Lower leg skin (tissue), 4 donors: ENCODE measurements around the gene STK38L. TPM values are rescaled to one million over a fixed set of nuclear protein-coding genes. Genes with fewer than 3 reads are reported as not detected.

Experiments used
- DNase-seq, 2 donors: peaks; one replicate each; pipeline ENCODE4 v3.0.0-alpha.2; 2019; ENCODE audit warnings: low spot score in 2 of 2
- H3K4me3 ChIP-seq: fragments of 200-600 bp; sonication (generic); 2 replicates; pipeline ENCODE4 v1.5.1; 2017; ENCODE audit warnings: mild to moderate bottlenecking, low read depth; ENCODE audit not compliant: poor library complexity, severe bottlenecking
- POLR2A ChIP-seq, 2 donors: fragments of 450-650 bp; IDR thresholded peaks; one replicate each; pipeline ENCODE4 v1.6.1; 2016 to 2017; ENCODE audit warnings: antibody characterized with exemption in 2 of 2, mild to moderate bottlenecking in 1 of 2, moderate library complexity in 1 of 2
- WGBS, 2 donors: methylation state at CpG; one replicate each; pipeline ENCODE4 v1.1.5; 2018; 5-methylcytosine and 5-hydroxymethylcytosine counted together
- intact Hi-C: fragments of 100-400 bp; cut with DNase I; formaldehyde crosslinking; loops from one replicate; pipeline ENCODE4 v1.15.0; 2023; ENCODE audit warnings: low total_unique reads
- total RNA-seq, 4 donors: library from RNA; depleted of rRNA; stranded (reverse); fragments of >200 nt; gene quantifications; one replicate each; pipeline ENCODE4 v1.1.0, GENCODE V29; 2016
- TF ChIP-seq, protein P1 (sequence below), 3 donors: fragments of 450-650 bp; IDR thresholded peaks; one replicate each; pipeline ENCODE4 v1.5.1; 2016; ENCODE audit warnings: antibody characterized with exemption in 3 of 3, mild to moderate bottlenecking in 3 of 3, moderate library complexity in 2 of 3

Gene STK38L
- total RNA-seq, 4 donors from 2014 or later, result 19.1 to 39.2 (median 27.1) TPM

GRCh38 chr12:27246141-27246540 lies 2.1 kb downstream of the STK38L start:
- H3K4me3 ChIP-seq, result no peak overlapping the region
- 73 to 82% methylated on average over 2 of the region's 2 CpGs for WGBS, 2 donors
- DNase-seq, result no peak
- intact Hi-C loops, result no loop called here
- no peak for TF ChIP-seq POLR2A (IDR thresholded peaks at IDR 0.05)
- TF ChIP-seq, protein P1, sequence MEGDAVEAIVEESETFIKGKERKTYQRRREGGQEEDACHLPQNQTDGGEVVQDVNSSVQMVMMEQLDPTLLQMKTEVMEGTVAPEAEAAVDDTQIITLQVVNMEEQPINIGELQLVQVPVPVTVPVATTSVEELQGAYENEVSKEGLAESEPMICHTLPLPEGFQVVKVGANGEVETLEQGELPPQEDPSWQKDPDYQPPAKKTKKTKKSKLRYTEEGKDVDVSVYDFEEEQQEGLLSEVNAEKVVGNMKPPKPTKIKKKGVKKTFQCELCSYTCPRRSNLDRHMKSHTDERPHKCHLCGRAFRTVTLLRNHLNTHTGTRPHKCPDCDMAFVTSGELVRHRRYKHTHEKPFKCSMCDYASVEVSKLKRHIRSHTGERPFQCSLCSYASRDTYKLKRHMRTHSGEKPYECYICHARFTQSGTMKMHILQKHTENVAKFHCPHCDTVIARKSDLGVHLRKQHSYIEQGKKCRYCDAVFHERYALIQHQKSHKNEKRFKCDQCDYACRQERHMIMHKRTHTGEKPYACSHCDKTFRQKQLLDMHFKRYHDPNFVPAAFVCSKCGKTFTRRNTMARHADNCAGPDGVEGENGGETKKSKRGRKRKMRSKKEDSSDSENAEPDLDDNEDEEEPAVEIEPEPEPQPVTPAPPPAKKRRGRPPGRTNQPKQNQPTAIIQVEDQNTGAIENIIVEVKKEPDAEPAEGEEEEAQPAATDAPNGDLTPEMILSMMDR (IDR thresholded peaks at IDR 0.05), result no peak

DNA sequence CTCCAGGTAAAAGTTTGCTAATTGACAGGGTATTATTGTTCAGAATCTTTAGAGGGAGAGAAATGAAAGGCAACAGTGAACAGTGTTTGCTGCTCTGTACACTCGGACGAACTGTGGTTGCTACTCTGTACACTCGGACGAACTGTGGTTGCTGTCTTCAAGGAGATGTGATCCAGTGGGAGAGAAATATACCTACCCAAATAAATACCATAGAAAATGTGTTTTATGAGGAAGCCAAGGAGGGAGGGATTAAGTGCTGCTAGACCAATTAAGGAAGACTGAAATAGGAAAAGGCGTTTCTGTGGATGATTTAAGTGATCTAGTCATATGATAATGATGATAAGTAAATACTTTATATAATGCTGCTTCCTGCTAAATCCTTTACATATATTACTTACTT lies 2.7 kb downstream of the STK38L start:
- no peak for TF ChIP-seq POLR2A (IDR thresholded peaks at IDR 0.05)
- no peak for DNase-seq
- intact Hi-C loops, result no loop called here
- no peak overlapping the region for H3K4me3 ChIP-seq
- 58 to 61% methylated on average over 5 of the region's 5 CpGs for WGBS, 2 donors

DNA sequence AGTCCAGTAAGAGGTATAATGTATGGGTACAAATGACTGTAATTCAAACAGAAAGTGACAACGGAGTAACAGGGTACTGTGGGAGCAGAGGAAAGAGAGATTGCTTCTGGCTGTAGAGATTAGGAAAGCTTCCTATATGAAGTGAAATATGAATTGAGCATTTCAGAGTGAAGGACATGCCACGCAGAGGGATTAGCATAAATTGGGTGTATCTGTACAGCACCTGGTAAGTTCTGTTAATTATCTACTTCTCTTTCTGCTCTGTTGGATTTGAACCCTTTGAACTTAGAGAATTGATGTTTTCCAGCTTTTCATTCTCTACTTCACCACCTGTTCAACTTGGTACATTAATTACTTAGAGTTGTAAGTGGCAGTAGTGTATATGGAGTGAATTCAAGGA lies 8.8 kb downstream of the STK38L start:
- 73 to 89% methylated on average over 2 of the region's 2 CpGs for WGBS, 2 donors
- TF ChIP-seq POLR2A (IDR thresholded peaks at IDR 0.05), result no peak
- TF ChIP-seq, protein P1 (IDR thresholded peaks at IDR 0.05), result no peak
- intact Hi-C loops, result no loop called here

GRCh38 chr12:27253347-27253746 lies 9.3 kb downstream of the STK38L start:
- H3K4me3 ChIP-seq, result no peak overlapping the region
- no peak for TF ChIP-seq POLR2A (IDR thresholded peaks at IDR 0.05)
- TF ChIP-seq, protein P1 (IDR thresholded peaks at IDR 0.05), result no peak
- intact Hi-C loops, result no loop called here
- WGBS, 2 donors, result 91 to 98% methylated on average over 2 of the region's 2 CpGs
- DNase-seq, result no peak

More for the DNA sequence above, 8.8 kb downstream of the STK38L start:
- no peak overlapping the region for H3K4me3 ChIP-seq
- no peak for DNase-seq

DNA sequence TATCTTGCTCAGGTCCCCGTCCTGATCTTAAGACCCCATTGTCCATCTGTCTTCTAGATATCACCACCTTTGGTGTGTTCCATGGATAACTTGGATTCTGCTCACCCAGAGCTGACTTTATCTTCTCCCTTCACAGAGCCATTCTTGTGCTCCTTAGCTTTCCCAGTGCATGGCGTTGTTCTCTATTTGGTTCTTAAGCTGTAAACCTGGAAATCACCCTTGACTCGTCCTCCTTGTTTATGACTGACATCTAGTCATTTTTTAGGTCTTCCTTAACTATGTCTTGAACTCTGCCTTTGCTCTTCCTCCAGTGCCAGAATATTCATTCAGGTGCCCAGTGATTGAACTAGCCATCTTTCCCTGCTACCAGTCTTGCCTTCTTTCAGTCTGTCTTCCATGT lies 11.7 kb downstream of the STK38L start:
- intact Hi-C loops, result no loop called here
- no peak for DNase-seq
- whole genome bisulfite sequencing, 2 donors, result 89 to 93% methylated on average over 3 of the region's 3 CpGs
- H3K4me3 ChIP-seq, result no peak overlapping the region
- TF ChIP-seq POLR2A (IDR thresholded peaks at IDR 0.05), result no peak
- TF ChIP-seq, protein P1 (IDR thresholded peaks at IDR 0.05), result no peak

- H3K4me3 ChIP-seq, result no peak overlapping the region
- no peak for TF ChIP-seq POLR2A (IDR thresholded peaks at IDR 0.05)
- TF ChIP-seq, protein P1 (IDR thresholded peaks at IDR 0.05), result no peak
- WGBS, 2 donors, result 82 to 83% methylated on average over 2 of the region's 2 CpGs
- intact Hi-C loops, result no loop called here
- no peak for DNase-seq
These were observed 13.2 kb downstream of the STK38L start for GRCh38 chr12:27257104-27257843.
